ENCODE measurements around the gene SLC8A1. TPM values are rescaled to one million over a fixed set of nuclear protein-coding genes. Genes with fewer than 3 reads are reported as not detected.
A peak's percentile ranks its signal among the peaks of the same experiment; 100 is the strongest.

Gene SLC8A1
- total and polyA plus RNA-seq, 11 donors, result 61.9 to 1,521 (median 827) TPM

DNA sequence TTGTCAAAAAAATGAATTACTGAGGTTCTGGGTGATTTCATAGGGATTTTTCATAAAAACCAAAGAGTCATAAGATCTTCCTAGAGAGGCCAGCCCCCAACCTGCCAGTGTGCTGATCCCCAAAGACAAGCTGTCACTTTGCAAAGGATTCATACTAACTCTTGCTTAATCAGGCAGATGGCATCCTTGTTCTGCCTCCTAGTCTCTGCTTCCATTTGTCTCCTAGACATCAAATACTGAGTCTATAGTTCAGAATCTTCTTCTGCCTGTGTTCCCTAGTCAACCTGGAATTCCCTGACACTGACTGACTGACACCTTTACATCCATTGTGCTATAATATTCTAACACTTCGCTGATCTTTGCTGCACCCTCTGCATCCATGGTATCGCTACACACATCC, 84.9 kb downstream of the SLC8A1 start:
- peaks cover 3 to 88% (median 51%) of the 10 kb centered on the region in 12 donors for H3K4me1 ChIP-seq
- H3K4me3 ChIP-seq, result no peak overlapping the region
- H3K27ac ChIP-seq, result peak overlapping the region in 1 of 12 donors; percentile 27
- TF ChIP-seq, protein P1, sequence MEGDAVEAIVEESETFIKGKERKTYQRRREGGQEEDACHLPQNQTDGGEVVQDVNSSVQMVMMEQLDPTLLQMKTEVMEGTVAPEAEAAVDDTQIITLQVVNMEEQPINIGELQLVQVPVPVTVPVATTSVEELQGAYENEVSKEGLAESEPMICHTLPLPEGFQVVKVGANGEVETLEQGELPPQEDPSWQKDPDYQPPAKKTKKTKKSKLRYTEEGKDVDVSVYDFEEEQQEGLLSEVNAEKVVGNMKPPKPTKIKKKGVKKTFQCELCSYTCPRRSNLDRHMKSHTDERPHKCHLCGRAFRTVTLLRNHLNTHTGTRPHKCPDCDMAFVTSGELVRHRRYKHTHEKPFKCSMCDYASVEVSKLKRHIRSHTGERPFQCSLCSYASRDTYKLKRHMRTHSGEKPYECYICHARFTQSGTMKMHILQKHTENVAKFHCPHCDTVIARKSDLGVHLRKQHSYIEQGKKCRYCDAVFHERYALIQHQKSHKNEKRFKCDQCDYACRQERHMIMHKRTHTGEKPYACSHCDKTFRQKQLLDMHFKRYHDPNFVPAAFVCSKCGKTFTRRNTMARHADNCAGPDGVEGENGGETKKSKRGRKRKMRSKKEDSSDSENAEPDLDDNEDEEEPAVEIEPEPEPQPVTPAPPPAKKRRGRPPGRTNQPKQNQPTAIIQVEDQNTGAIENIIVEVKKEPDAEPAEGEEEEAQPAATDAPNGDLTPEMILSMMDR (IDR thresholded peaks at IDR 0.05), result no peak
- no peak for TF ChIP-seq POLR2A (IDR thresholded peaks at IDR 0.05)
- DNase-seq (no peak), ATAC-seq (no peak)
- intact Hi-C loops (cut with DNase I), result no loop called here
- no peaks in the 10 kb centered on the region for H3K9me3 ChIP-seq
- 85 to 99% (median 92%) methylated on average over 2 of the region's 2 CpGs for WGBS, 4 donors
- no peaks in the 10 kb centered on the region for H3K27me3 ChIP-seq
- no peaks in the 10 kb centered on the region for H3K36me3 ChIP-seq

DNA sequence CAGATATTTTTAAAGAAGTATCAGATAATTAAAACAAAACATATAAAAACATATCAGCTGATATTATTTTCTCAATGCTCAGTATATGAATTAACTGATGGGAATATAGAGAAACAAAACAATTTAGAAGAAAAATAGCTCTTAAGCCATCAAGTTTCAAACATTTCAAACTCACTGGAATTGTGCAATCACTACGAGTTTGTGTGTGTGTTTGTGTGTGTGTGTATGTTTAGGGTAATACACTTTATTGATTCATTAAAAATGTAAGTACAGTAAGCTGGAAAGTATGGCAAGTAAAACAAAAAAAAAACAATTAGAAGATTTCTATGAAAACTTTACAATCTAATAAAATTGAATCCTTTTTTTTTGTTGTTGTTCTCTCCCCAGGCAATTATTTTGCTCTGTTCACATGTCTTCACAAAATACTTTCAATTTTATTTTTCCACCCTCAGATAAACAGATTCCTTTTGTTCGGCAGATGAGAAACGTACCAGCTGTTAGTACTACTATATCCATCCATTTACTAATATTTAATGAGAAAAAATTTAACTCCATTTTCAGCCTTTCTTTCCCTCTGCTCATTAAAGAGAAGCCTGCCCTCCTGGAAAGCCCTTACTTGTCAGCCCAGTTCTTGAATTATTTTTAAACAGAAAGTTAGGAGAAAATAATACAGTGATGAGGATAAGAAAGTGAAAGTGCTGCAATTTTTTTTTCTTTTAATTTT, 87.6 kb downstream of the SLC8A1 start:
- Histone ChIP-seq H3K9me3 (no peaks in the 10 kb centered on the region), H3K36me3 (no peaks in the 10 kb centered on the region), H3K27me3 (no peaks in the 10 kb centered on the region), H3K27ac (peak overlapping the region; percentile 5 to 71 (median 55)), H3K4me1 (peaks cover 3 to 77% (median 31%) of the 10 kb centered on the region in 12 donors), H3K4me3 (peak overlapping the region in 9 of 12 donors; percentile 7 to 49 (median 32))
- ATAC-seq (peak in 1 of 4 donors; percentile 33), DNase-seq (no peak)
- TF ChIP-seq, protein P1 (IDR thresholded peaks at IDR 0.05), result no peak
- TF ChIP-seq POLR2A (IDR thresholded peaks at IDR 0.05), result no peak
- 5 to 14% (median 6%) methylated on average over 3 of the region's 3 CpGs for WGBS, 4 donors
- intact Hi-C loops (cut with DNase I), result no loop called here

DNA sequence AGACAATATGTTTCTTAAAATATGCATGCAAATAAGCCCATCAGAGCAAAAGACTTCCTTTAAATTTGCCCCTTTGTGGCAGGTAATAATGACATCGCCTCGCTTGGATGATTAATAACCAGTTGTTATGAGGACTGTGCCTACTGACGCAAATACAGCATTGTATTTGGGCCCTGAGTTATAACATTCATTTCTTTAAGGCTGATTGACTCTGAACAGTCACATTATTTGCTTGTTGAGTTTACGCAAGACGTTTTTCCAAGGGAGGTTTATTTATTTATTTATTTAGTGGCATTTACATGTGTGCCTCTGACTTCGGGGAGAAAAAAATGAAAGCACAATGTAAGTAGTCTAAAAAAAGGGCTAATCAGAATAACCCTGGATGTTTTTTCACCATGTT, 88.3 kb downstream of the SLC8A1 start:
- Histone ChIP-seq H3K36me3 (no peaks in the 10 kb centered on the region), H3K4me3 (peak overlapping the region in 9 of 12 donors; percentile 7 to 49 (median 32)), H3K4me1 (peaks cover 3 to 75% (median 30%) of the 10 kb centered on the region in 12 donors), H3K27me3 (no peaks in the 10 kb centered on the region), H3K9me3 (no peaks in the 10 kb centered on the region), H3K27ac (peak overlapping the region; percentile 5 to 71 (median 55))
- intact Hi-C loops (cut with DNase I), result no loop called here
- no peak for TF ChIP-seq POLR2A (IDR thresholded peaks at IDR 0.05)
- TF ChIP-seq, protein P1 (IDR thresholded peaks at IDR 0.05), result no peak
- DNase-seq (no peak), ATAC-seq (peak in 2 of 4 donors; percentile 17 to 23)
- 48 to 53% (median 51%) methylated on average over 6 of the region's 6 CpGs for WGBS, 4 donors

DNA sequence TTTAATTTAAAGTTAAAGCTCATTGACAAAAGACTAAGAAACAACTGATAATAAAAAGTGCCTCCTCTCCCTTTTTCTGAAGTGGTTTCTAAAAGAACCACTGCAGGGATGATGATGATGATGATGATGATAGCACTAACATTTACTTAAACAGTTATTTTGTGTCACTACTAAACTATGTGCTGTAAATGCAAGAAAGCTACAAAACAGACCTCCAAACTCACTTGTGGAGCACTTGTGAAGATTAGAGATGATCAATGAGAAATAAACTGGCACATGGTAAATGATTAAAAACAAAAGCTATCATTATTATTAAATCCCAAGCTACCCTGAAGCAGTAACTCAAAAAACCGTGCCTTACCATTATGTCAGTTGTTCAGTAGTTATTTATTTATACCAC, 88.7 kb downstream of the SLC8A1 start:
- Histone ChIP-seq H3K4me1 (peaks cover 3 to 71% (median 30%) of the 10 kb centered on the region in 12 donors), H3K27me3 (no peaks in the 10 kb centered on the region), H3K27ac (peak overlapping the region in 6 of 12 donors; percentile 21 to 71 (median 58)), H3K9me3 (no peaks in the 10 kb centered on the region), H3K36me3 (no peaks in the 10 kb centered on the region), H3K4me3 (peak overlapping the region in 7 of 12 donors; percentile 7 to 49 (median 36))
- WGBS, 4 donors, result 26 to 41% (median 34%) methylated on average over 1 of the region's 1 CpG
- DNase-seq (no peak), ATAC-seq (no peak)
- intact Hi-C loops (cut with DNase I), result no loop called here
- no peak for TF ChIP-seq POLR2A (IDR thresholded peaks at IDR 0.05)
- TF ChIP-seq, protein P1 (IDR thresholded peaks at IDR 0.05), result no peak
